HepG2 (cell line): Measurements from ENCODE around the gene PRDM12. TPM values are rescaled to one million over a fixed set of nuclear protein-coding genes. Genes with fewer than 3 reads are reported as not detected.
A peak's percentile ranks its signal among the peaks of the same experiment; 100 is the strongest.

Experiments used
- ATM ChIP-seq: fragments of 450-650 bp; IDR thresholded peaks from 2 replicates; pipeline ENCODE4 v1.7.1; 2017; ENCODE audit warnings: mild to moderate bottlenecking, borderline replicate concordance
- DZIP1 ChIP-seq: sonication (generic); formaldehyde crosslinking; IDR thresholded peaks from 2 replicates; pipeline ENCODE4 v1.5.0; 2020; ENCODE audit warnings: mild to moderate bottlenecking, missing genetic modification reagents
- E2F2 ChIP-seq: sonication (generic); formaldehyde crosslinking; IDR thresholded peaks from 2 replicates; pipeline ENCODE4 v1.4.0; 2020; ENCODE audit warnings: missing genetic modification reagents, borderline replicate concordance
- FOXO4 ChIP-seq: sonication (generic); formaldehyde crosslinking; conservative IDR thresholded peaks from 2 replicates; pipeline ENCODE4 v1.8.1; 2023; ENCODE audit warnings: missing genetic modification reagents
- GATAD1 ChIP-seq: IDR thresholded peaks from 2 replicates; pipeline ENCODE4 v1.6.1; 2016; ENCODE audit warnings: missing genetic modification reagents, missing compliant biosample characterization
- HMG20B ChIP-seq: conservative IDR thresholded peaks from 2 replicates; pipeline ENCODE4 v1.6.1; 2016; ENCODE audit warnings: missing genetic modification reagents, missing compliant biosample characterization
- PBX2 ChIP-seq: IDR thresholded peaks from 2 replicates; pipeline ENCODE4 v1.6.1; 2016; ENCODE audit warnings: control low read depth
- PHF20 ChIP-seq: sonication (generic); formaldehyde crosslinking; IDR thresholded peaks from 2 replicates; pipeline ENCODE4 v1.5.0; 2020; ENCODE audit warnings: mild to moderate bottlenecking, missing genetic modification reagents
- POLR2G ChIP-seq: fragments of 200-400 bp; formaldehyde crosslinking; IDR thresholded peaks from 2 replicates; pipeline ENCODE4 v1.6.1; 2018; ENCODE audit warnings: mild to moderate bottlenecking, low read depth, low read length, moderate library complexity
- PREB ChIP-seq: sonication (generic); formaldehyde crosslinking; IDR thresholded peaks from 2 replicates; pipeline ENCODE4 v1.4.0; 2020; ENCODE audit warnings: missing genetic modification reagents
- PTBP1 ChIP-seq: fragments of 200-400 bp; formaldehyde crosslinking; IDR thresholded peaks from 2 replicates; pipeline ENCODE4 v1.6.1; 2018; ENCODE audit warnings: low read length, low read depth; ENCODE audit not compliant: poor library complexity, severe bottlenecking
- SOX13 ChIP-seq, 3 experiments: fragments of 450-650 bp in 1 of 3; sonication (generic) in 1 of 3; formaldehyde crosslinking in 1 of 3; IDR thresholded peaks in 2 of 3; conservative IDR thresholded peaks in 1 of 3; 2 replicates each; pipeline versions ENCODE4 v1.5.0 to v1.6.1; 2016 to 2020; ENCODE audit warnings: antibody characterized with exemption in 1 of 3, mild to moderate bottlenecking in 1 of 3, missing compliant biosample characterization in 1 of 3, missing genetic modification reagents in 1 of 3, moderate library complexity in 1 of 3
- YEATS4 ChIP-seq: sonication (generic); formaldehyde crosslinking; IDR thresholded peaks from 2 replicates; pipeline ENCODE4 v1.4.0; 2020; ENCODE audit warnings: missing genetic modification reagents, borderline replicate concordance
- ZBTB20 ChIP-seq: sonication (generic); formaldehyde crosslinking; IDR thresholded peaks from 2 replicates; pipeline ENCODE4 v1.8.1; 2023; ENCODE audit warnings: missing genetic modification reagents, low read depth, mild to moderate bottlenecking, borderline replicate concordance
- ZBTB42 ChIP-seq: sonication (generic); formaldehyde crosslinking; IDR thresholded peaks from 2 replicates; pipeline ENCODE4 v1.5.0; 2020; ENCODE audit warnings: mild to moderate bottlenecking, missing genetic modification reagents
- ZNF317 ChIP-seq: sonication (generic); formaldehyde crosslinking; IDR thresholded peaks from 2 replicates; pipeline ENCODE4 v1.5.0; 2020; ENCODE audit warnings: mild to moderate bottlenecking, missing genetic modification reagents
- ZNF343 ChIP-seq: sonication (generic); formaldehyde crosslinking; IDR thresholded peaks from 2 replicates; pipeline ENCODE4 v1.4.0; 2020; ENCODE audit warnings: mild to moderate bottlenecking, missing genetic modification reagents
- ZNF569 ChIP-seq: sonication (generic); formaldehyde crosslinking; IDR thresholded peaks from 2 replicates; pipeline ENCODE4 v1.5.0; 2020; ENCODE audit warnings: mild to moderate bottlenecking, missing genetic modification reagents, moderate library complexity, borderline replicate concordance
- ZNF766 ChIP-seq: sonication (generic); formaldehyde crosslinking; IDR thresholded peaks from 2 replicates; pipeline ENCODE4 v1.5.0; 2020; ENCODE audit warnings: missing genetic modification reagents, borderline replicate concordance
- polyA plus RNA-seq, 8 experiments: library from polyadenylated mRNA; depleted of rRNA in 3 of 8; stranded (reverse) in 7 of 8; unstranded in 1 of 8; fragments of >200 nt; fragmentation: Illumina TruSeq in 4 of 8; extraction: Trizol in 4 of 8; gene quantifications; 2 replicates each; pipeline versions ENCODE4 v1.2.1 to v1.2.3, GENCODE V29; 2011 to 2016; ENCODE audit warnings: low read depth in 4 of 8, missing spikeins in 1 of 8, mixed read lengths in 1 of 8; ENCODE audit not compliant: insufficient read depth in 1 of 8
- total RNA-seq, 5 experiments: library from RNA; depleted of rRNA; stranded (reverse); fragments of >200 nt; fragmentation: Illumina TruSeq; extraction: Trizol; gene quantifications; 2 replicates each; pipeline ENCODE4 v1.2.3, GENCODE V29; 2016; ENCODE audit warnings: low read depth in 1 of 5

The PRDM12 gene
- total and polyA plus RNA-seq, 2 of the 13 experiments (the other 11 are each of a cell fraction or from before 2014, with no cell fraction given): 0.04 to 0.07 TPM

- no peak for TF ChIP-seq PREB (CRISPR knock-in tag)
- peak; percentile 84 for TF ChIP-seq POLR2G
- TF ChIP-seq ZBTB42 (CRISPR knock-in tag): no peak
- TF ChIP-seq DZIP1 (CRISPR knock-in tag): no peak
- no peak for TF ChIP-seq FOXO4 (CRISPR knock-in tag)
- peak; percentile 75 for TF ChIP-seq PBX2
- no peak for TF ChIP-seq HMG20B (CRISPR knock-in tag)
- 0 out of 2 replicates have a peak, but pooled peaks have one; percentile 27 for TF ChIP-seq YEATS4 (CRISPR knock-in tag)
- no peak for TF ChIP-seq ZNF766 (CRISPR knock-in tag)
- TF ChIP-seq ZNF569 (CRISPR knock-in tag): no peak
- TF ChIP-seq ZNF317: no peak
- TF ChIP-seq PHF20: no peak
- no peak for TF ChIP-seq ATM
- no peak for TF ChIP-seq SOX13 (IDR thresholded peaks at IDR 0.05)
- TF ChIP-seq SOX13 (CRISPR knock-in tag; conservative IDR thresholded peaks at IDR 0.05 in 1 of 2, IDR thresholded peaks at IDR 0.05 in 1 of 2): 0 out of 4 replicates have a peak, but pooled peaks of 1 of the 2 experiments have one; percentile 4
- TF ChIP-seq GATAD1 (CRISPR knock-in tag): no peak
- no peak for TF ChIP-seq ZBTB20 (CRISPR knock-in tag)
- no peak for TF ChIP-seq ZNF343 (CRISPR knock-in tag)
- TF ChIP-seq E2F2 (CRISPR knock-in tag): no peak
- TF ChIP-seq PTBP1: no peak
Observed at GRCh38 chr9:130689937-130690700, 25.7 kb downstream of the PRDM12 start (continued).
